Keratinocyte (primary cell): Measurements from ENCODE around the gene TGFBRAP1. TPM values are rescaled to one million over a fixed set of nuclear protein-coding genes. Genes with fewer than 3 reads are reported as not detected.

Experiments
- DNase-seq: peaks from one replicate; pipeline ENCODE4 v3.0.0-alpha.2; 2011; ENCODE audit warnings: low read depth, missing footprints, low spot score
- FAIRE-seq: peaks from 2 replicates; lab custom pipeline; 2011; peaks lifted over from hg19 to GRCh38; lab: Jason Lieb, UNC
- H2AFZ ChIP-seq: 2 replicates; pipeline ENCODE4 v1.6.0; 2012; ENCODE audit warnings: low read length, control low read depth, inconsistent platforms; ENCODE audit not compliant: control insufficient read depth
- H3K27ac ChIP-seq: 2 replicates; pipeline ENCODE4 v1.5.1; 2011; ENCODE audit warnings: low read length; ENCODE audit not compliant: control insufficient read depth, insufficient read depth
- H3K27me3 ChIP-seq: 3 replicates; pipeline ENCODE4 v1.6.0; 2011; ENCODE audit warnings: low read length; ENCODE audit not compliant: control insufficient read depth, insufficient read depth; ENCODE audit errors: extremely low read depth
- H3K36me3 ChIP-seq, 2 experiments: 2 replicates in 1 of 2; 3 replicates in 1 of 2; pipeline ENCODE4 v1.5.1; 2011; ENCODE audit warnings: low read length in 2 of 2, mild to moderate bottlenecking in 1 of 2; ENCODE audit not compliant: control insufficient read depth in 2 of 2, insufficient read depth in 2 of 2; ENCODE audit errors: extremely low read depth in 1 of 2
- H3K4me1 ChIP-seq: 3 replicates; pipeline ENCODE4 v1.5.1; 2011; ENCODE audit warnings: low read length; ENCODE audit not compliant: control insufficient read depth, insufficient read depth; ENCODE audit errors: extremely low read depth
- H3K4me2 ChIP-seq: 3 replicates; pipeline ENCODE4 v1.6.0; 2011; ENCODE audit warnings: low read depth, low read length; ENCODE audit not compliant: control insufficient read depth, insufficient read depth; ENCODE audit errors: extremely low read depth
- H3K4me3 ChIP-seq, 3 experiments: fragments of 200-600 bp in 1 of 3; sonication (generic) in 1 of 3; 2 replicates in 2 of 3; 3 replicates in 1 of 3; pipeline ENCODE4 v1.5.1; 2011 to 2016; ENCODE audit warnings: low read length in 3 of 3, mild to moderate bottlenecking in 3 of 3, control low read depth in 2 of 3, inconsistent platforms in 1 of 3, low read depth in 1 of 3, mixed read lengths in 1 of 3, mixed run types in 1 of 3, moderate library complexity in 1 of 3; ENCODE audit not compliant: control insufficient read depth in 2 of 3, insufficient read depth in 2 of 3; ENCODE audit errors: extremely low read depth in 1 of 3
- H3K79me2 ChIP-seq: 2 replicates; pipeline ENCODE4 v1.6.0; 2012; ENCODE audit warnings: low read length; ENCODE audit not compliant: control insufficient read depth, insufficient read depth
- H3K9ac ChIP-seq: 3 replicates; pipeline ENCODE4 v1.6.0; 2011; ENCODE audit warnings: low read length; ENCODE audit not compliant: control insufficient read depth, insufficient read depth; ENCODE audit errors: extremely low read depth
- H3K9me1 ChIP-seq: 3 replicates; pipeline ENCODE4 v1.6.0; 2011; ENCODE audit warnings: low read length; ENCODE audit not compliant: control insufficient read depth, insufficient read depth; ENCODE audit errors: extremely low read depth
- H3K9me3 ChIP-seq: 2 replicates; pipeline ENCODE4 v1.5.1; 2012; ENCODE audit warnings: low read depth, low read length; ENCODE audit not compliant: control insufficient read depth
- H4K20me1 ChIP-seq: 3 replicates; pipeline ENCODE4 v1.6.0; 2011; ENCODE audit warnings: low read length; ENCODE audit not compliant: control insufficient read depth, insufficient read depth; ENCODE audit errors: extremely low read depth
- CTCF ChIP-seq, 3 experiments: IDR thresholded peaks in 1 of 3; conservative IDR thresholded peaks in 1 of 3; optimal IDR thresholded peaks in 1 of 3; 2 replicates in 2 of 3; 3 replicates in 1 of 3; pipeline versions ENCODE3 to v1.5.1; 2011; ENCODE audit warnings: low read length in 3 of 3, mild to moderate bottlenecking in 3 of 3, moderate library complexity in 2 of 3, control low read depth in 1 of 3, inconsistent platforms in 1 of 3; ENCODE audit not compliant: insufficient read depth in 2 of 3; ENCODE audit errors: extremely low read depth in 1 of 3
- EZH2 ChIP-seq: IDR thresholded peaks from one replicate; pipeline ENCODE4 v1.6.1; 2012; ENCODE audit warnings: inconsistent platforms, mild to moderate bottlenecking, low read length, moderate library complexity
- dilution Hi-C: fragments of 300-500 bp; cut with MboI; formaldehyde crosslinking; loops from one replicate; pipeline ENCODE4 v1.7.0; 2020; ENCODE audit warnings: low sequenced_read_pairs; ENCODE audit not compliant: extremely low pct_ligation_motif_present
- polyA plus RNA-seq, 5 experiments: library from polyadenylated mRNA; depleted of rRNA in 3 of 5; stranded (reverse) in 3 of 5; stranded (forward) in 1 of 5; unstranded in 1 of 5; fragments of >200 nt; gene quantifications; 1 replicate in 1 of 5; 2 replicates in 3 of 5; 3 replicates in 1 of 5; pipeline versions ENCODE4 v1.2.1 to v1.2.3, GENCODE V29; 2011 to 2012; ENCODE audit warnings: missing spikeins in 2 of 5, low read depth in 1 of 5, low replicate concordance in 1 of 5

TGFBRAP1 gene
- polyA plus RNA-seq, 1 donor (not counting 4 experiments of a cell fraction or from before 2014, with no cell fraction given) = 9.3 TPM

- Histone ChIP-seq H3K9me1 (no peaks in the 10 kb centered on the region), H3K27ac (peak overlapping the region; percentile 72)
Measured at GRCh38 chr2:105375001-105375561, 45.5 kb upstream of the TGFBRAP1 start.

DNA sequence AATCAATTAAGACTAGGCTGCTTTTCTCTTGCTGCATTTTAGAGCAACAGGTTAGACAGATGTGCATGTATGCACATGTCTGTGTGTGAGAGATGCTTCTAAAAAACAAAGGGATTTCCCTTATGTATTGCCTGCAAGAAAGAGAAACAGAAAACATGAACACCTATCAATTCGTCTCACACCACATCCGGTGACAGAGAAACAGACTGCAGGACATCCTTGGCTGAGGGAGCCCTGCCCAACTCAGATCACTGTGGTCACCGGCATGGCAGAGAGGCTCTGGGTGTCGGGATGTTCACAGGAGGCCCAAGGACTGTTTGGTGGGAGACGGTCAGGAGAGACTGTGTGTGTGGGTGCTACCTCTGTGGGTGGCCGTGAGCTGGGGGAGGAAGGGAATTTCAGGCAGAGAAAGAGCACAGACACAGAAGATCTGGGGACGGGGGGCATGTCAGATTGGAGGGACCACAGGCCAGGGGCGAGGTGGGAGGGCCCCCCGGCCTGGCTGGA lies 44.4 kb upstream of the TGFBRAP1 start:
- peaks cover 51% of the 10 kb centered on the region for H3K79me2 ChIP-seq
- H4K20me1 ChIP-seq = peaks cover 9% of the 10 kb centered on the region
- FAIRE-seq (peak; percentile 51), DNase-seq (no peak)
- H3K9me3 ChIP-seq = no peaks in the 10 kb centered on the region
- peak overlapping the region; percentile 65 for H3K4me2 ChIP-seq
- no peak for TF ChIP-seq CTCF (optimal IDR thresholded peaks at IDR 0.05 in 1 of 3, IDR thresholded peaks at IDR 0.05 in 1 of 3, conservative IDR thresholded peaks at IDR 0.05 in 1 of 3; ENCODE audit: extremely low read depth in 1 of 3, insufficient read depth in 2 of 3, low read length in 3 of 3)
- TF ChIP-seq EZH2 = no peak
- peak overlapping the region in 1 of 3 experiments; percentile 14 for H3K4me3 ChIP-seq
- H3K36me3 ChIP-seq = peaks cover 20 to 49% of the 10 kb centered on the region in 2 experiments
- dilution Hi-C loops = no loop called here
- H2AFZ ChIP-seq = no peak overlapping the region
- no peaks in the 10 kb centered on the region for H3K27me3 ChIP-seq
- H3K9ac ChIP-seq = peak overlapping the region; percentile 58
- H3K27ac ChIP-seq = peak overlapping the region; percentile 72
- H3K9me1 ChIP-seq = no peaks in the 10 kb centered on the region
- peaks cover 80% of the 10 kb centered on the region for H3K4me1 ChIP-seq

More at GRCh38 chr2:105375001-105375561, 45.5 kb upstream of the TGFBRAP1 start:
- DNase-seq (no peak), FAIRE-seq (peak; percentile 9)
- Histone ChIP-seq H3K4me3 (no peak overlapping the region), H4K20me1 (peaks cover 4% of the 10 kb centered on the region), H3K36me3 (peaks cover 15 to 50% of the 10 kb centered on the region in 2 experiments), H3K27me3 (no peaks in the 10 kb centered on the region), H3K4me1 (peaks cover 89% of the 10 kb centered on the region), H3K79me2 (peaks cover 48% of the 10 kb centered on the region), H3K4me2 (no peak overlapping the region), H3K9me3 (no peaks in the 10 kb centered on the region), H2AFZ (no peak overlapping the region), H3K9ac (no peak overlapping the region)
- dilution Hi-C loops = no loop called here
- TF ChIP-seq CTCF (optimal IDR thresholded peaks at IDR 0.05 in 1 of 3, IDR thresholded peaks at IDR 0.05 in 1 of 3, conservative IDR thresholded peaks at IDR 0.05 in 1 of 3; ENCODE audit: extremely low read depth in 1 of 3, insufficient read depth in 2 of 3, low read length in 3 of 3) (no peak), EZH2 (no peak)
